Hematopoietic multipotent progenitor cell treated with erythropoietin and hydrocortisone succinate and interleukin-3 and kit ligand, for 6 days (in vitro differentiated cells): ENCODE data around the gene LLGL2.
A peak's percentile ranks its signal among the peaks of the same experiment; 100 is the strongest.

Experiments used
- DNase-seq: peaks from one replicate; pipeline ENCODE4 v3.0.0-alpha.2; 2015

LLGL2 gene

GRCh38 chr17:75553295-75554110 is 28.0 kb downstream of the LLGL2 start:
- DNase-seq: peak; percentile 61

- no peak for DNase-seq
Measured at GRCh38 chr17:75555679-75556153, 30.2 kb downstream of the LLGL2 start.

GRCh38 chr17:75557075-75557851 is 31.8 kb downstream of the LLGL2 start:
- DNase-seq: no peak

- DNase-seq: no peak
Measured at GRCh38 chr17:75557852-75558665, 32.6 kb downstream of the LLGL2 start.

- no peak for DNase-seq
Measured at GRCh38 chr17:75558666-75559530, 33.4 kb downstream of the LLGL2 start.

- no peak for DNase-seq
Measured at GRCh38 chr17:75559958-75560533, 34.5 kb downstream of the LLGL2 start.

GRCh38 chr17:75561927-75562603 is 36.6 kb downstream of the LLGL2 start:
- no peak for DNase-seq

GRCh38 chr17:75563063-75563758 is 37.7 kb downstream of the LLGL2 start:
- no peak for DNase-seq

GRCh38 chr17:75564195-75564594 is 38.7 kb downstream of the LLGL2 start:
- DNase-seq: no peak

GRCh38 chr17:75565066-75565465 is 39.6 kb downstream of the LLGL2 start:
- DNase-seq: no peak

GRCh38 chr17:75565618-75566017 is 40.1 kb downstream of the LLGL2 start:
- DNase-seq: no peak

GRCh38 chr17:75566416-75566815 is 40.9 kb downstream of the LLGL2 start:
- DNase-seq: no peak

- no peak for DNase-seq
Measured at GRCh38 chr17:75566834-75567233, 41.3 kb downstream of the LLGL2 start.

- DNase-seq: no peak
Measured at GRCh38 chr17:75568412-75569255, 43.1 kb downstream of the LLGL2 start.

- DNase-seq: no peak
Measured at GRCh38 chr17:75570034-75570676, 44.7 kb downstream of the LLGL2 start.

GRCh38 chr17:75570772-75571171 is 45.3 kb downstream of the LLGL2 start:
- no peak for DNase-seq

GRCh38 chr17:75571197-75571884 is 45.8 kb downstream of the LLGL2 start:
- peak; percentile 88 for DNase-seq

- no peak for DNase-seq
Measured at GRCh38 chr17:75571885-75572215, 46.4 kb downstream of the LLGL2 start.
